ENCODE measurements around the gene HSPD1. TPM values are rescaled to one million over a fixed set of nuclear protein-coding genes. Genes with fewer than 3 reads are reported as not detected.

The HSPD1 gene
- total RNA-seq, 1 donor from 2014 or later = 152 TPM

DNA sequence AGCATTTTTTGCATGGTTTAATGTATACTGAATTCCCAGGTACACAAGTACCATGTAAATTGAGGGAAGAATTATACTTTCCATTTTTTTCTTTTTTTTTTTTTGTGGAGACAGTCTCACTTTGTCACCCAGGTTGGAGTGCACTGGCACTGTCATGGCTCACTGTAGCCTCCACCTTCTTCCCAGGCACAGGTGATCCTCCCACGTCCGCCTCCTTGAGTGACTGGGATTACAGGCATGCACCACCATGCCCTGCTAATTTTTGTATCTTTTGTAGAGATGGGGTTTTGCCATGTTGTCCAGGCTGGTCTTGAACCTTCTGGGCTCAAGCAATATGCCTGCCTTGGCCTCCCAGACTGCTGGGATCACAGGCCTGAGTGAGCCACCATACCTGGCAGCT, 4.4 kb upstream of the HSPD1 start:
- H3K27me3 Mint-ChIP-seq (ENCODE audit: low read depth) = no peaks in the 10 kb centered on the region
- no peak overlapping the region for H3K4me3 Mint-ChIP-seq (ENCODE audit: unreplicated experiment)
- H3K9me3 Mint-ChIP-seq (ENCODE audit: low read depth) = no peaks in the 10 kb centered on the region
- H3K4me1 Mint-ChIP-seq (ENCODE audit: low read depth) = peaks cover 21% of the 10 kb centered on the region
- H3K36me3 Mint-ChIP-seq (ENCODE audit: low read depth) = peaks cover 8% of the 10 kb centered on the region
- H3K27ac Mint-ChIP-seq (ENCODE audit: unreplicated experiment) = no peak overlapping the region
- TF ChIP-seq, protein P1, sequence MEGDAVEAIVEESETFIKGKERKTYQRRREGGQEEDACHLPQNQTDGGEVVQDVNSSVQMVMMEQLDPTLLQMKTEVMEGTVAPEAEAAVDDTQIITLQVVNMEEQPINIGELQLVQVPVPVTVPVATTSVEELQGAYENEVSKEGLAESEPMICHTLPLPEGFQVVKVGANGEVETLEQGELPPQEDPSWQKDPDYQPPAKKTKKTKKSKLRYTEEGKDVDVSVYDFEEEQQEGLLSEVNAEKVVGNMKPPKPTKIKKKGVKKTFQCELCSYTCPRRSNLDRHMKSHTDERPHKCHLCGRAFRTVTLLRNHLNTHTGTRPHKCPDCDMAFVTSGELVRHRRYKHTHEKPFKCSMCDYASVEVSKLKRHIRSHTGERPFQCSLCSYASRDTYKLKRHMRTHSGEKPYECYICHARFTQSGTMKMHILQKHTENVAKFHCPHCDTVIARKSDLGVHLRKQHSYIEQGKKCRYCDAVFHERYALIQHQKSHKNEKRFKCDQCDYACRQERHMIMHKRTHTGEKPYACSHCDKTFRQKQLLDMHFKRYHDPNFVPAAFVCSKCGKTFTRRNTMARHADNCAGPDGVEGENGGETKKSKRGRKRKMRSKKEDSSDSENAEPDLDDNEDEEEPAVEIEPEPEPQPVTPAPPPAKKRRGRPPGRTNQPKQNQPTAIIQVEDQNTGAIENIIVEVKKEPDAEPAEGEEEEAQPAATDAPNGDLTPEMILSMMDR (IDR thresholded peaks at IDR 0.05) = no peak
- DNase-seq (ENCODE audit: low spot score) = no peak

GRCh38 chr2:197502685-197503084, 3.0 kb upstream of the HSPD1 start:
- no peak for DNase-seq (ENCODE audit: low spot score)
- Mint-ChIP-seq H3K4me3 (ENCODE audit: unreplicated experiment) (no peak overlapping the region), H3K27ac (ENCODE audit: unreplicated experiment) (peak overlapping the region; percentile 24), H3K4me1 (ENCODE audit: low read depth) (peaks cover 32% of the 10 kb centered on the region), H3K27me3 (ENCODE audit: low read depth) (no peaks in the 10 kb centered on the region), H3K36me3 (ENCODE audit: low read depth) (peaks cover 5% of the 10 kb centered on the region), H3K9me3 (ENCODE audit: low read depth) (no peaks in the 10 kb centered on the region)
- TF ChIP-seq, protein P1 (IDR thresholded peaks at IDR 0.05) = no peak

DNA sequence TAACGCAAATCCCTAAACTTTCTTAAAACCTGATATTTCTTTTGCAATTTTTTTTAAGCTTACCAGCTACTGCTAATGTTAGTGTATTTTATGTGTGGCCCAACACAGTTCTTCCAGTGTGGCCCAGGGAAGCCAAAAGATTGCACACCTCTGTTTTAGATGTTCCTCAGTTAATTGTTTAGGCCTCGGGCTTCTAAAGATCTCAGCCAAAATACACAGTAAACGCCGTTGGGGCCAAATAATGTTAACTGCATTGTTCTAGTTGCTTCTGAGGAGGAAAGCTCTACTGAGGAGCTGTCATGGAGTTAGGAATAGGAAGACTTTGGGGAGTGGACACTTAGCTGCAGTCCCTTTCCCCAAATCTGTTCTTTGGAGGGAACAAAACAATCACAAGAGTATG, 2.6 kb upstream of the HSPD1 start:
- peak overlapping the region; percentile 24 for H3K27ac Mint-ChIP-seq (ENCODE audit: unreplicated experiment)
- no peaks in the 10 kb centered on the region for H3K9me3 Mint-ChIP-seq (ENCODE audit: low read depth)
- H3K4me1 Mint-ChIP-seq (ENCODE audit: low read depth) = peaks cover 37% of the 10 kb centered on the region
- peak overlapping the region; percentile 14 for H3K4me3 Mint-ChIP-seq (ENCODE audit: unreplicated experiment)
- H3K27me3 Mint-ChIP-seq (ENCODE audit: low read depth) = no peaks in the 10 kb centered on the region
- TF ChIP-seq, protein P1 (IDR thresholded peaks at IDR 0.05) = no peak
- H3K36me3 Mint-ChIP-seq (ENCODE audit: low read depth) = peaks cover 5% of the 10 kb centered on the region
- no peak for DNase-seq (ENCODE audit: low spot score)

- Mint-ChIP-seq H3K27me3 (ENCODE audit: low read depth) (no peaks in the 10 kb centered on the region), H3K4me1 (ENCODE audit: low read depth) (peaks cover 52% of the 10 kb centered on the region), H3K27ac (ENCODE audit: unreplicated experiment) (peak overlapping the region; percentile 97), H3K9me3 (ENCODE audit: low read depth) (no peaks in the 10 kb centered on the region), H3K4me3 (ENCODE audit: unreplicated experiment) (peak overlapping the region; percentile 88), H3K36me3 (ENCODE audit: low read depth) (peaks cover 15% of the 10 kb centered on the region)
- TF ChIP-seq, protein P1 (IDR thresholded peaks at IDR 0.05) = no peak
- DNase-seq (ENCODE audit: low spot score) = no peak
Measured at GRCh38 chr2:197500503-197501131, 977 bp upstream of the HSPD1 start.

GRCh38 chr2:197498937-197499593, 575 bp downstream of the HSPD1 start:
- peaks cover 20% of the 10 kb centered on the region for H3K36me3 Mint-ChIP-seq (ENCODE audit: low read depth)
- no peak for DNase-seq (ENCODE audit: low spot score)
- H3K9me3 Mint-ChIP-seq (ENCODE audit: low read depth) = no peaks in the 10 kb centered on the region
- H3K4me3 Mint-ChIP-seq (ENCODE audit: unreplicated experiment) = peak overlapping the region; percentile 88
- H3K27ac Mint-ChIP-seq (ENCODE audit: unreplicated experiment) = peak overlapping the region; percentile 95
- TF ChIP-seq, protein P1 (IDR thresholded peaks at IDR 0.05) = no peak
- H3K27me3 Mint-ChIP-seq (ENCODE audit: low read depth) = no peaks in the 10 kb centered on the region
- H3K4me1 Mint-ChIP-seq (ENCODE audit: low read depth) = peaks cover 52% of the 10 kb centered on the region

Measured in chondrocyte (in vitro differentiated cells).